ENCODE measurements around the gene CCDC85A. TPM values are rescaled to one million over a fixed set of nuclear protein-coding genes. Genes with fewer than 3 reads are reported as not detected.

The CCDC85A gene
- total RNA-seq, 1 experiment from 2014 or later, result 0.10 TPM

GRCh38 chr2:56230156-56230555 lies 46.4 kb downstream of the CCDC85A start (continued):
- TF ChIP-seq REST (IDR thresholded peaks at IDR 0.05; ENCODE audit: low read depth), result no peak
- no peak for TF ChIP-seq EZH2 (IDR thresholded peaks at IDR 0.05)
- peak; percentile 58 for TF ChIP-seq FOSL1 (IDR thresholded peaks at IDR 0.05; ENCODE audit: low read depth)
- no peak for TF ChIP-seq MAX (IDR thresholded peaks at IDR 0.05)
- no peak for TF ChIP-seq EZH2phosphoT487 (IDR thresholded peaks at IDR 0.05; ENCODE audit: borderline replicate concordance)
- no peak for TF ChIP-seq POLR2A (IDR thresholded peaks at IDR 0.05; ENCODE audit: borderline replicate concordance, extremely low read depth, insufficient read depth, insufficient read length)
- TF ChIP-seq SP1 (IDR thresholded peaks at IDR 0.05; ENCODE audit: low read depth), result peak; percentile 50

GRCh38 chr2:56231361-56231760 lies 47.6 kb downstream of the CCDC85A start:
- TF ChIP-seq YY1 (IDR thresholded peaks at IDR 0.05; ENCODE audit: extremely low read depth, insufficient replicate concordance, low read depth, low read length), result no peak
- no peak for TF ChIP-seq JUND (IDR thresholded peaks at IDR 0.05)
- TF ChIP-seq ATF3 (IDR thresholded peaks at IDR 0.05), result no peak
- TF ChIP-seq MAX (IDR thresholded peaks at IDR 0.05), result no peak
- no peak for TF ChIP-seq EGR1 (IDR thresholded peaks at IDR 0.05; ENCODE audit: low read depth)
- TF ChIP-seq POLR2A (IDR thresholded peaks at IDR 0.05; ENCODE audit: borderline replicate concordance, extremely low read depth, insufficient read depth, insufficient read length), result no peak
- TF ChIP-seq RAD21 (IDR thresholded peaks at IDR 0.05; ENCODE audit: low read depth), result no peak
- TF ChIP-seq SRF (IDR thresholded peaks at IDR 0.05; ENCODE audit: low read depth), result no peak
- no peak for TF ChIP-seq ZFX (IDR thresholded peaks at IDR 0.05)
- no peak for TF ChIP-seq CEBPB (IDR thresholded peaks at IDR 0.05; ENCODE audit: low read depth)
- TF ChIP-seq POLR2AphosphoS5 (IDR thresholded peaks at IDR 0.05; ENCODE audit: low read depth, low read length), result no peak
- POLR2A ChIA-PET, result no interaction called here

More at GRCh38 chr2:56231361-56231760, 47.6 kb downstream of the CCDC85A start:
- BruUV-seq (replicated peaks), result no TSS peak
- RAD21 ChIA-PET (ENCODE audit: low non-redundant PET in 1 of 2, low total read pairs in 2 of 2, uncharacterized antibody in 2 of 2, unreplicated experiment in 2 of 2), result no interaction called here
- Histone ChIP-seq H3K9me3 (ENCODE audit: control insufficient read depth in 1 of 2, insufficient read depth in 1 of 2, low read depth in 1 of 2, low read length in 2 of 2) (no peaks in the 10 kb centered on the region), H3K9me2 (ENCODE audit: insufficient read depth) (no peaks in the 10 kb centered on the region), H3K4me1 (ENCODE audit: control insufficient read depth in 1 of 2, insufficient read depth in 2 of 2, low read length in 2 of 2) (peaks cover 21% of the 10 kb centered on the region in 2 experiments), H3K79me2 (ENCODE audit: insufficient read depth, low read length) (no peaks in the 10 kb centered on the region), H3K4me3 (replicated peaks in 1 of 2; ENCODE audit: low read depth in 1 of 2, low read length in 2 of 2) (no peak overlapping the region), H2AFZ (ENCODE audit: low read depth, low read length, poor library complexity, severe bottlenecking) (no peak overlapping the region), H3K36me3 (ENCODE audit: control insufficient read depth in 1 of 2, insufficient read depth in 2 of 2, low read length in 2 of 2) (no peaks in the 10 kb centered on the region), H3K27ac (ENCODE audit: low read depth, low read length) (no peak overlapping the region), H4K20me1 (ENCODE audit: insufficient read depth) (no peaks in the 10 kb centered on the region), H3K4me2 (ENCODE audit: low read length) (no peak overlapping the region), H3K27me3 (ENCODE audit: insufficient read depth, low read length) (no peaks in the 10 kb centered on the region), H3K9ac (ENCODE audit: low read length) (no peak overlapping the region)
- DNase-seq (ENCODE audit: low read depth, low spot score), result no peak
- intact Hi-C loops (cut with micrococcal nuclease), result no loop called here
- CTCF ChIA-PET, result no interaction called here
- no peak for ATAC-seq

Data from HCT116 (cell line).